H9 (cell line): ENCODE results near the gene FGA. TPM values are rescaled to one million over a fixed set of nuclear protein-coding genes. Genes with fewer than 3 reads are reported as not detected.

ENCODE experiments used
- DNase-seq: peaks from one replicate; pipeline ENCODE4 v3.0.0-alpha.2; 2017
- H2AFZ ChIP-seq: one replicate; pipeline ENCODE4 v1.6.1; 2013; ENCODE audit warnings: mild to moderate bottlenecking, low read length, control low read depth, moderate library complexity
- H2AK5ac ChIP-seq: 2 replicates; pipeline ENCODE4 v1.6.1; 2013; ENCODE audit warnings: low read length, control low read depth, mixed read lengths; ENCODE audit not compliant: insufficient read length
- H2BK120ac ChIP-seq: one replicate; pipeline ENCODE4 v1.6.1; 2013; ENCODE audit warnings: low read depth, mild to moderate bottlenecking, low read length, control low read depth, inconsistent platforms; ENCODE audit not compliant: poor library complexity, severe bottlenecking
- H2BK12ac ChIP-seq: 2 replicates; pipeline ENCODE4 v1.6.1; 2013; ENCODE audit warnings: low read length, control low read depth, mixed read lengths, low read depth; ENCODE audit not compliant: insufficient read length
- H2BK15ac ChIP-seq: 2 replicates; pipeline ENCODE4 v1.6.1; 2013; ENCODE audit warnings: low read depth, low read length, control low read depth
- H2BK20ac ChIP-seq: one replicate; pipeline ENCODE4 v1.6.1; 2013; ENCODE audit warnings: low read depth, mild to moderate bottlenecking, low read length, control low read depth, inconsistent platforms; ENCODE audit not compliant: poor library complexity, severe bottlenecking
- H2BK5ac ChIP-seq: 2 replicates; pipeline ENCODE4 v1.6.1; 2013; ENCODE audit warnings: low read length, control low read depth, mixed read lengths; ENCODE audit not compliant: insufficient read length
- H3K14ac ChIP-seq: 2 replicates; pipeline ENCODE4 v1.6.1; 2013; ENCODE audit warnings: low read length, control low read depth; ENCODE audit not compliant: insufficient read depth
- H3K18ac ChIP-seq: 2 replicates; pipeline ENCODE4 v1.6.1; 2013; ENCODE audit warnings: low read depth, mild to moderate bottlenecking, mixed read lengths, low read length, control low read depth; ENCODE audit not compliant: insufficient read length
- H3K23ac ChIP-seq: 2 replicates; pipeline ENCODE4 v1.6.1; 2013; ENCODE audit warnings: low read length, control low read depth, mixed read lengths, low read depth; ENCODE audit not compliant: insufficient read length
- H3K23me2 ChIP-seq: 2 replicates; pipeline ENCODE4 v1.6.1; 2013; ENCODE audit warnings: low read depth, mild to moderate bottlenecking, mixed read lengths, low read length, control low read depth; ENCODE audit not compliant: insufficient read length, poor library complexity, severe bottlenecking
- H3K27ac ChIP-seq: 2 replicates; pipeline ENCODE4 v1.5.1; 2013; ENCODE audit warnings: low read length, control low read depth, mixed read lengths, low read depth; ENCODE audit not compliant: insufficient read length
- H3K27me3 ChIP-seq: 2 replicates; pipeline ENCODE4 v1.6.1; 2013; ENCODE audit warnings: low read length, control low read depth, inconsistent platforms; ENCODE audit not compliant: insufficient read depth
- H3K4ac ChIP-seq: 2 replicates; pipeline ENCODE4 v1.6.1; 2013; ENCODE audit warnings: low read depth, mild to moderate bottlenecking, control low read depth, inconsistent platforms, low read length, moderate library complexity
- H3K4me1 ChIP-seq: 2 replicates; pipeline ENCODE4 v1.6.1; 2013; ENCODE audit warnings: low read length, control low read depth, inconsistent platforms; ENCODE audit not compliant: insufficient read depth
- H3K4me2 ChIP-seq: 2 replicates; pipeline ENCODE4 v1.6.1; 2013; ENCODE audit warnings: low read length, control low read depth, mixed read lengths; ENCODE audit not compliant: insufficient read length, insufficient read depth
- H3K56ac ChIP-seq: 2 replicates; pipeline ENCODE4 v1.6.1; 2013; ENCODE audit warnings: low read depth, mild to moderate bottlenecking, mixed read lengths, low read length, control low read depth; ENCODE audit not compliant: insufficient read length
- H3K79me1 ChIP-seq: 2 replicates; pipeline ENCODE4 v1.6.1; 2013; ENCODE audit warnings: low read depth, mild to moderate bottlenecking, moderate library complexity, low read length, control low read depth, inconsistent platforms; ENCODE audit not compliant: insufficient read depth, poor library complexity, severe bottlenecking
- H3K79me2 ChIP-seq: 2 replicates; pipeline ENCODE4 v1.6.1; 2013; ENCODE audit warnings: low read length, control low read depth, inconsistent platforms; ENCODE audit not compliant: insufficient read depth
- H3K9ac ChIP-seq: 2 replicates; pipeline ENCODE4 v1.6.1; 2013; ENCODE audit warnings: low read length, control low read depth, mixed read lengths; ENCODE audit not compliant: insufficient read length; ENCODE audit errors: extremely low read depth
- H3K9me3 ChIP-seq: one replicate; pipeline ENCODE4 v1.6.1; 2013; ENCODE audit warnings: low read depth, low read length, inconsistent platforms; ENCODE audit not compliant: control insufficient read depth
- H3T11ph ChIP-seq: one replicate; pipeline ENCODE4 v1.6.1; 2013; ENCODE audit warnings: mild to moderate bottlenecking, low read length, control low read depth, inconsistent platforms
- H4K20me1 ChIP-seq: one replicate; pipeline ENCODE4 v1.6.1; 2013; ENCODE audit not compliant: control insufficient read depth, insufficient read length, insufficient read depth
- H4K5ac ChIP-seq: 2 replicates; pipeline ENCODE4 v1.6.1; 2013; ENCODE audit warnings: low read depth, mild to moderate bottlenecking, mixed read lengths, low read length, control low read depth; ENCODE audit not compliant: insufficient read length
- H4K8ac ChIP-seq: replicated peaks from 2 replicates; pipeline ENCODE4 v1.6.1; 2013; ENCODE audit warnings: low read length, control low read depth, mixed read lengths, low read depth; ENCODE audit not compliant: insufficient read length
- H4K91ac ChIP-seq: 2 replicates; pipeline ENCODE4 v1.6.1; 2013; ENCODE audit warnings: low read depth, mild to moderate bottlenecking, moderate library complexity, mixed read lengths, low read length, control low read depth; ENCODE audit not compliant: insufficient read length
- H3K27ac Mint-ChIP-seq, 3 experiments: 2 replicates in 2 of 3; 3 replicates in 1 of 3; pipeline ENCODE4 v1.8.0; 2020 to 2021; ENCODE audit warnings: mixed read lengths in 3 of 3, mild to moderate bottlenecking in 1 of 3, moderate library complexity in 1 of 3
- H3K27me3 Mint-ChIP-seq: 2 replicates; pipeline ENCODE4 v1.8.0; 2021; ENCODE audit warnings: low read depth, mild to moderate bottlenecking, moderate library complexity, mixed read lengths
- H3K36me3 Mint-ChIP-seq, 3 experiments: 2 replicates in 2 of 3; 3 replicates in 1 of 3; pipeline ENCODE4 v1.8.0; 2020 to 2021; ENCODE audit warnings: low read depth in 3 of 3, mixed read lengths in 3 of 3; ENCODE audit not compliant: insufficient read depth in 1 of 3
- H3K4me1 Mint-ChIP-seq, 2 experiments: 2 replicates each; pipeline ENCODE4 v1.8.0; 2020; ENCODE audit warnings: mixed read lengths in 2 of 2
- H3K4me3 Mint-ChIP-seq, 2 experiments: 2 replicates in 1 of 2; 3 replicates in 1 of 2; pipeline ENCODE4 v1.8.0; 2020 to 2021; ENCODE audit warnings: mild to moderate bottlenecking in 2 of 2, mixed read lengths in 2 of 2, moderate library complexity in 1 of 2
- H3K9me3 Mint-ChIP-seq, 2 experiments: 2 replicates in 1 of 2; 3 replicates in 1 of 2; pipeline ENCODE4 v1.8.0; 2020; ENCODE audit warnings: mild to moderate bottlenecking in 2 of 2, mixed read lengths in 2 of 2, moderate library complexity in 1 of 2
- whole genome bisulfite sequencing: extraction: QIAGEN DNeasy Blood & Tissue Kit; methylation state at CpG from one replicate; pipeline ENCODE4 v1.1.7; 2013; ENCODE audit warnings: missing lambda C conversion rate, low lambda C conversion rate, mixed read lengths; ENCODE audit not compliant: insufficient read length; ENCODE audit errors: extremely low coverage; 5-methylcytosine and 5-hydroxymethylcytosine counted together
- total RNA-seq: library from RNA; stranded (reverse); gene quantifications from 2 replicates; pipeline ENCODE4 v1.2.1, GENCODE V29; 2021
- TF ChIP-seq, protein P1 (sequence below): fragments of 200-600 bp; sonication (generic); conservative IDR thresholded peaks from 3 replicates; pipeline ENCODE4 v1.8.0; 2021; ENCODE audit warnings: antibody characterized with exemption, mild to moderate bottlenecking

Gene FGA
- total RNA-seq, 1 experiment from 2014 or later = not detected

GRCh38 chr4:154623436-154623835 is 32.9 kb upstream of the FGA start:
- WGBS = no CpG with 5 or more reads among the region's 3 CpGs
- peaks cover 2% of the 10 kb centered on the region for H3K27me3 Mint-ChIP-seq
- H3K4me3 Mint-ChIP-seq = no peak overlapping the region
- Histone ChIP-seq H3K14ac (no peak overlapping the region), H2BK5ac (no peak overlapping the region), H3K79me2 (no peaks in the 10 kb centered on the region), H4K91ac (no peak overlapping the region), H3K27ac (no peak overlapping the region), H3K23me2 (peaks cover 7% of the 10 kb centered on the region), H3K23ac (no peak overlapping the region), H4K20me1 (no peaks in the 10 kb centered on the region), H3K9ac (no peak overlapping the region), H4K5ac (no peak overlapping the region), H3K4ac (no peak overlapping the region), H2BK120ac (no peak overlapping the region), H3K4me2 (no peak overlapping the region), H3K79me1 (no peaks in the 10 kb centered on the region), H2AFZ (no peak overlapping the region), H3K18ac (no peak overlapping the region), H3K56ac (no peak overlapping the region), H3K9me3 (no peaks in the 10 kb centered on the region), H4K8ac (no peak overlapping the region), H3T11ph (no peak overlapping the region), H2BK12ac (no peak overlapping the region), H2AK5ac (no peak overlapping the region), H2BK15ac (no peak overlapping the region), H3K4me1 (no peaks in the 10 kb centered on the region), H3K27me3 (no peaks in the 10 kb centered on the region; the same call in 1 of the 2 replicates), H2BK20ac (no peak overlapping the region)
- TF ChIP-seq, protein P1, sequence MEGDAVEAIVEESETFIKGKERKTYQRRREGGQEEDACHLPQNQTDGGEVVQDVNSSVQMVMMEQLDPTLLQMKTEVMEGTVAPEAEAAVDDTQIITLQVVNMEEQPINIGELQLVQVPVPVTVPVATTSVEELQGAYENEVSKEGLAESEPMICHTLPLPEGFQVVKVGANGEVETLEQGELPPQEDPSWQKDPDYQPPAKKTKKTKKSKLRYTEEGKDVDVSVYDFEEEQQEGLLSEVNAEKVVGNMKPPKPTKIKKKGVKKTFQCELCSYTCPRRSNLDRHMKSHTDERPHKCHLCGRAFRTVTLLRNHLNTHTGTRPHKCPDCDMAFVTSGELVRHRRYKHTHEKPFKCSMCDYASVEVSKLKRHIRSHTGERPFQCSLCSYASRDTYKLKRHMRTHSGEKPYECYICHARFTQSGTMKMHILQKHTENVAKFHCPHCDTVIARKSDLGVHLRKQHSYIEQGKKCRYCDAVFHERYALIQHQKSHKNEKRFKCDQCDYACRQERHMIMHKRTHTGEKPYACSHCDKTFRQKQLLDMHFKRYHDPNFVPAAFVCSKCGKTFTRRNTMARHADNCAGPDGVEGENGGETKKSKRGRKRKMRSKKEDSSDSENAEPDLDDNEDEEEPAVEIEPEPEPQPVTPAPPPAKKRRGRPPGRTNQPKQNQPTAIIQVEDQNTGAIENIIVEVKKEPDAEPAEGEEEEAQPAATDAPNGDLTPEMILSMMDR = no peak
- peaks cover 5 to 6% of the 10 kb centered on the region in 2 experiments; a peak in 3 of 4 replicates for H3K4me1 Mint-ChIP-seq
- H3K9me3 Mint-ChIP-seq = no peaks in the 10 kb centered on the region
- no peak for DNase-seq
- no peaks in the 10 kb centered on the region for H3K36me3 Mint-ChIP-seq
- H3K27ac Mint-ChIP-seq = no peak overlapping the region
